Transverse colon (tissue), 4 donors: ENCODE results near the gene FABP3. TPM values are rescaled to one million over a fixed set of nuclear protein-coding genes. Genes with fewer than 3 reads are reported as not detected.

Source experiments
- DNase-seq: peaks from one replicate; pipeline ENCODE4 v3.0.0-alpha.2; 2019
- H3K27ac ChIP-seq, 4 donors: fragments of 200-600 bp; sonication (generic); 2 replicates each; pipeline ENCODE4 v1.5.1; 2016 to 2018; ENCODE audit warnings: inconsistent platforms in 4 of 4
- H3K27me3 ChIP-seq: fragments of 200-600 bp; sonication (generic); 2 replicates; pipeline ENCODE4 v1.5.1; 2017; ENCODE audit warnings: inconsistent platforms
- H3K36me3 ChIP-seq, 4 donors: fragments of 200-600 bp; sonication (generic); 2 replicates each; pipeline ENCODE4 v1.5.1; 2017 to 2019; ENCODE audit warnings: inconsistent platforms in 4 of 4
- H3K4me1 ChIP-seq, 4 donors: fragments of 200-600 bp; sonication (generic); 2 replicates each; pipeline ENCODE4 v1.5.1; 2017 to 2020; ENCODE audit warnings: inconsistent platforms in 4 of 4
- H3K4me3 ChIP-seq, 4 donors: fragments of 200-600 bp; sonication (generic); 1 replicate in 1 of 4; 2 replicates in 3 of 4; pipeline versions ENCODE4 v1.5.1 to v1.6.1; 2017 to 2019; ENCODE audit warnings: inconsistent platforms in 4 of 4
- H3K9me3 ChIP-seq, 2 donors: fragments of 200-600 bp; sonication (generic); 2 replicates each; pipeline ENCODE4 v1.5.1; 2017 to 2019; ENCODE audit warnings: inconsistent platforms in 2 of 2
- EP300 ChIP-seq: sonication (generic); formaldehyde crosslinking; IDR thresholded peaks from one replicate; pipeline ENCODE4 v1.6.1; 2017; ENCODE audit warnings: antibody characterized with exemption, low read depth
- POLR2A ChIP-seq: fragments of 450-650 bp; IDR thresholded peaks from one replicate; pipeline ENCODE4 v1.6.1; 2016; ENCODE audit warnings: antibody characterized with exemption, mild to moderate bottlenecking, moderate library complexity
- POLR2AphosphoS5 ChIP-seq, 3 donors: sonication (generic); formaldehyde crosslinking; IDR thresholded peaks; one replicate each; pipeline ENCODE4 v1.6.1; 2016; ENCODE audit warnings: antibody characterized with exemption in 3 of 3
- WGBS, 2 donors: methylation state at CpG; one replicate each; pipeline ENCODE4 v1.1.5; 2018; ENCODE audit warnings: low coverage in 1 of 2; 5-methylcytosine and 5-hydroxymethylcytosine counted together
- in situ Hi-C, 4 donors: fragments of 200-750 bp; cut with MboI; loops; one replicate each; pipeline versions ENCODE4 v1.15.0 to v1.15.1; 2017; ENCODE audit warnings: low sequenced_read_pairs in 3 of 4, low pct_ligation_motif_present in 1 of 4, low pct_unique_long_range_greater_than_20kb in 1 of 4
- intact Hi-C: fragments of 100-400 bp; cut with DNase I; formaldehyde crosslinking; loops from one replicate; pipeline ENCODE4 v1.15.1; 2023; ENCODE audit warnings: low total_unique reads
- total RNA-seq, 4 donors: library from RNA; depleted of rRNA; stranded (reverse); fragments of >200 nt; gene quantifications; one replicate each; pipeline ENCODE4 v1.1.0, GENCODE V29; 2016
- TF ChIP-seq, protein P1 (sequence below), 5 experiments: fragments of 200-600 bp in 3 of 5; fragments of 450-650 bp in 2 of 5; sonication (generic) in 3 of 5; IDR thresholded peaks; 1 replicate in 2 of 5; 2 replicates in 3 of 5; pipeline ENCODE4 v1.5.1; 2016 to 2017; ENCODE audit warnings: antibody characterized with exemption in 5 of 5, inconsistent platforms in 3 of 5, mild to moderate bottlenecking in 2 of 5, moderate library complexity in 1 of 5

Gene FABP3
- 1 to 10 TPM in 2 of 4 donors, not detected in 2; 5.9 to 7.6 TPM for total RNA-seq

DNA sequence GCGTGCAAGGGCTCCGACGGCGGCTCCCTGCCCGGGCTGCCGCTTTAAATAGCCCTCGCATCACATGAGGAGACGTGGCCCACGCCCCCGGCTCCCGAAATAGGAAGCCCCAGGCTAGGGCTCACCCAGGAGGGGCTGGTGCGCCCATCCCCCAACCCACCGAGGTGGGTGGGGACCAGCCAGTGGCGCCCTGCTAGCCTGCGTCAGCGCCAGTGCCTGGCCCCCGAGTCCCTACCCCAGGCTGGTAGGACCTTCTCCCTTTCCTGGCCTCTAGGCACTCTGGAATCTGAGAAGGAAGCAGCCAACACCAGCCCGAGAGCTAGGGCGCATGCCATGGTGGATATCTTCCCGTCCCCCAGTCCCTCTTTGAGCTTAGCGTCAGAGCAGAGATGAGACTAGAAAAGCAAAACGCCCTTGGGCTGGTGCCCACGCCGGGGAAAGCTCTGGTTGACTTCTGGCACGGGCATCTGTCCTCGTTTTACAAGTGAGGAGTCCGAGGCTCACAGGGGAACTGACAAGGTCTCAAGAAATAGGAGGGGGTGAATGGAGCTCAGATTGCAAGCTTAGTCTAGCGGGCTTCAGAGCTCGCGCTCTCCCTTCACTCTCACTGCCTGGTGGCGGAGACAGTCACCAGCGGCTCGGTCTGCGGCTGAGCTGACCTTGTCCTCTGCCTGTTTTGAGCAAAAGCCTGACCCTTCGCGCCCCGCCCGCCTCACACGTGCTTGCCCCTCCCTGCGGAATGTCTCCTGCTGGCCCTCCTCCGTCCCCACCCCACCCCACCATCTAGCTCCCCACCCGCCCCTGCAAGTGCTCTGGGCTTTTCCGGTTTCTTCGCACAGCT, at the start of gene FABP3:
TSS of gene FABP3 (minus strand) at position 21 of the 841 bp plus-strand sequence. CDS start 62 bp downstream, outside the sequence.
- intact Hi-C loops (no loop called here), in situ Hi-C loops (no loop called here)
- Histone ChIP-seq H3K9me3 (no peaks in the 10 kb centered on the region), H3K4me3 (peak within 1 kb of the TSS; percentile 17 to 48 (median 22)), H3K27ac (peak within 1 kb of the TSS; percentile 80 to 86 (median 82)), H3K4me1 (peaks cover 8 to 65% (median 54%) of the 10 kb centered on the region in 4 donors), H3K27me3 (no peaks in the 10 kb centered on the region), H3K36me3 (no peaks in the 10 kb centered on the region)
- 19% methylated on average over 35 of the region's 44 CpGs; no CpG with 5 or more reads in 1 of the 2 donors for WGBS, 2 donors
- peak; percentile 88 for DNase-seq
- TF ChIP-seq POLR2A (peak; percentile 73), POLR2AphosphoS5 (IDR thresholded peaks at IDR 0.05) (peak; percentile 30 to 78 (median 73))
- TF ChIP-seq, protein P1, sequence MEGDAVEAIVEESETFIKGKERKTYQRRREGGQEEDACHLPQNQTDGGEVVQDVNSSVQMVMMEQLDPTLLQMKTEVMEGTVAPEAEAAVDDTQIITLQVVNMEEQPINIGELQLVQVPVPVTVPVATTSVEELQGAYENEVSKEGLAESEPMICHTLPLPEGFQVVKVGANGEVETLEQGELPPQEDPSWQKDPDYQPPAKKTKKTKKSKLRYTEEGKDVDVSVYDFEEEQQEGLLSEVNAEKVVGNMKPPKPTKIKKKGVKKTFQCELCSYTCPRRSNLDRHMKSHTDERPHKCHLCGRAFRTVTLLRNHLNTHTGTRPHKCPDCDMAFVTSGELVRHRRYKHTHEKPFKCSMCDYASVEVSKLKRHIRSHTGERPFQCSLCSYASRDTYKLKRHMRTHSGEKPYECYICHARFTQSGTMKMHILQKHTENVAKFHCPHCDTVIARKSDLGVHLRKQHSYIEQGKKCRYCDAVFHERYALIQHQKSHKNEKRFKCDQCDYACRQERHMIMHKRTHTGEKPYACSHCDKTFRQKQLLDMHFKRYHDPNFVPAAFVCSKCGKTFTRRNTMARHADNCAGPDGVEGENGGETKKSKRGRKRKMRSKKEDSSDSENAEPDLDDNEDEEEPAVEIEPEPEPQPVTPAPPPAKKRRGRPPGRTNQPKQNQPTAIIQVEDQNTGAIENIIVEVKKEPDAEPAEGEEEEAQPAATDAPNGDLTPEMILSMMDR (IDR thresholded peaks at IDR 0.05): no peak

DNA sequence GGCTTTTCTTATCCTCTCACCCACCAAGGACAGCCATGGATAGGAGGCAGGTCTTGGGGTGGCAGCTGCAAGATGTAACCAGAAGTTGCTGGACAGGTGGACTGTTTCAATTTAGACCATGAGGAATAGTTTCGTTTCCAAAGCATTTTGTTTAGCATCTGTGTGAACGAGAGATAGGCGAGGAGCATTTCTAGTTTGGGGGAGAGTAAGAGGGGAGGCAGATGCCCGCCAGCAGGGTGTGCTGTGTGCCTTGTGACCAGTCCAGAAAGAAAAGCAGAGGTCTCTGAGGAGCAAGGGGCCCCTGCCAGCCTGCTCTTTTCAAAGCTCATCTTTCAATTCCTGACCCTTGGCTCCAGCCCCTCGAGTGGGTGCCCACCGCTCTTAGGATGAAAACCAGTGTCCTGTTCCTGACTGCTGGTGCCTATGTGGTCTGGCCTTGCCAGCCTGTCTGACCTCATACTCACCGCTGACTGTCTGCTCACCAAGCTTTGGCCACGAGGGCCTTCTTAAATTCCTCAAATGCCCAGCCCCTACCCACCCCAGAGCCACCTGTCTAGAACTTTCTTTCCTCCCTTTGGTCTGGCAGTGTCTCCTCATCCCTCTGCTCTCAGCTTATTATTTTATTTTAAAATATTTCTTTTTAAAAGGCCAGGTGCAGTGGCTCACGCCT, 48.6 kb upstream of the FABP3 start:
- no peaks in the 10 kb centered on the region for H3K27me3 ChIP-seq
- in situ Hi-C loops: loop anchor here in 3 of 4 donors (10.0 kb wide), 1 partner anchor 237 kb away; no protein-coding TSS in a partner anchor
- WGBS, 2 donors: 47 to 51% methylated on average over 8 to 9 of the region's 9 CpGs
- intact Hi-C loops: loop anchor here (10.0 kb wide), 1 partner anchor 237 kb away; no protein-coding TSS in a partner anchor
- TF ChIP-seq, protein P1 (IDR thresholded peaks at IDR 0.05): peak in 3 of 5 experiments; percentile 14 to 21 (median 15)
- TF ChIP-seq POLR2A: no peak
- no peak for DNase-seq
- peaks cover 0 to 40% (median 9%) of the 10 kb centered on the region in 4 donors for H3K4me1 ChIP-seq
- no peaks in the 10 kb centered on the region for H3K36me3 ChIP-seq
- peak overlapping the region in 2 of 4 donors; percentile 64 to 73 for H3K27ac ChIP-seq
- no peak overlapping the region for H3K4me3 ChIP-seq
- H3K9me3 ChIP-seq: no peaks in the 10 kb centered on the region

DNA sequence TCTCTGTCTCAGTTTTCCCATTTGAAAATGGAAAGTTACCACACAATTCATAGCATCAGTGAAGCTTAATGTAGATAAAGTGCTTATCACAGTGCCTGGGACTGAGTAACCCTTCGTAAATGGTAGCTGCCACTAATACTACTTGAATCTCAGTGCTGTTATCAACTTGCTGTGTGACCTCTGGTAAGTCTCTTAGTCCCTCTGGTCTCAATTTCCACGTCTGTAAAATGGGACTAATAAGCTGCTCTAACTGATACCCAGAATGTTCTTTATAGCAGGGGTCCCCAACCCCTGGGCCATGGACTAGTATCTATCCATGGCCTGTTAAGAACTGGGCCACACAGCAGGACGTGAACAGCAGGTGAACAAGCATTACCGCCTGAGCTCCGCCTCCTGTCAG, 47.8 kb upstream of the FABP3 start:
- H3K36me3 ChIP-seq: no peaks in the 10 kb centered on the region
- no peak overlapping the region for H3K27ac ChIP-seq
- no peak overlapping the region for H3K4me3 ChIP-seq
- TF ChIP-seq EP300 (no peak), POLR2A (no peak), POLR2AphosphoS5 (IDR thresholded peaks at IDR 0.05) (no peak)
- TF ChIP-seq, protein P1 (IDR thresholded peaks at IDR 0.05): no peak
- intact Hi-C loops (loop anchor here (10.0 kb wide), 1 partner anchor 236 kb away; no protein-coding TSS in a partner anchor), in situ Hi-C loops (loop anchor here in 3 of 4 donors (10.0 kb wide), 1 partner anchor 236 kb away; no protein-coding TSS in a partner anchor)
- peaks cover 0 to 37% (median 7%) of the 10 kb centered on the region in 4 donors for H3K4me1 ChIP-seq
- no peaks in the 10 kb centered on the region for H3K9me3 ChIP-seq
- 79 to 86% methylated on average over 1 to 5 of the region's 5 CpGs for WGBS, 2 donors
- no peak for DNase-seq
- H3K27me3 ChIP-seq: no peaks in the 10 kb centered on the region
